RWPE1 (cell line): ENCODE measurements around the gene CCNY.

Experiments
- CTCF ChIA-PET: fragments of 350-600 bp; sonication (Branson Sonifier 250); formaldehyde crosslinking; extraction: SDS; loops from one replicate; lab custom pipeline; 2021; lab: Yijun Ruan, JAX
- POLR2A ChIA-PET: fragments of 400-600 bp; formaldehyde crosslinking; extraction: SDS; loops from one replicate; lab custom pipeline; 2020; ENCODE audit warnings: antibody characterized with exemption; ENCODE audit not compliant: low non-redundant PET; lab: Yijun Ruan, JAX
- DNase-seq: peaks from one replicate; pipeline ENCODE4 v3.0.0; 2012; ENCODE audit warnings: low spot score
- H3K27ac ChIP-seq: fragments of 450-650 bp; 2 replicates; pipeline ENCODE4 v1.5.1; 2017
- CTCF ChIP-seq: fragments of 450-650 bp; conservative IDR thresholded peaks from 2 replicates; pipeline ENCODE4 v1.5.1; 2017; ENCODE audit warnings: low read depth, mild to moderate bottlenecking

CCNY gene

GRCh38 chr10:35464825-35465456, 128.6 kb downstream of the CCNY start:
- DNase-seq: no peak
- ChIA-PET POLR2A (no interaction called here), CTCF (no interaction called here)
- no peak overlapping the region for H3K27ac ChIP-seq
- no peak for TF ChIP-seq CTCF

GRCh38 chr10:35465673-35466072, 129.4 kb downstream of the CCNY start:
- no peak for DNase-seq
- POLR2A ChIA-PET: no interaction called here
- no peak overlapping the region for H3K27ac ChIP-seq
- CTCF ChIA-PET: no interaction called here
- TF ChIP-seq CTCF: no peak

GRCh38 chr10:35466170-35466569, 129.9 kb downstream of the CCNY start:
- DNase-seq: no peak
- no peak overlapping the region for H3K27ac ChIP-seq
- ChIA-PET CTCF (no interaction called here), POLR2A (no interaction called here)
- no peak for TF ChIP-seq CTCF

- TF ChIP-seq CTCF: no peak
- CTCF ChIA-PET: no interaction called here
- H3K27ac ChIP-seq: no peak overlapping the region
- no peak for DNase-seq
- POLR2A ChIA-PET: no interaction called here
Observed at GRCh38 chr10:35466661-35467060, 130.4 kb downstream of the CCNY start.

GRCh38 chr10:35467186-35467585, 130.9 kb downstream of the CCNY start:
- no peak overlapping the region for H3K27ac ChIP-seq
- ChIA-PET CTCF (no interaction called here), POLR2A (no interaction called here)
- TF ChIP-seq CTCF: no peak
- no peak for DNase-seq

- H3K27ac ChIP-seq: no peak overlapping the region
- CTCF ChIA-PET: no interaction called here
Observed at GRCh38 chr10:35470248-35470924, 134.1 kb downstream of the CCNY start.

More at GRCh38 chr10:35470248-35470924, 134.1 kb downstream of the CCNY start:
- POLR2A ChIA-PET: no interaction called here
- DNase-seq: no peak
- TF ChIP-seq CTCF: no peak
